Measurements from ENCODE around the gene GRIN2A.

GRIN2A gene

GRCh38 chr16:10037751-10038150 is 144.5 kb downstream of the GRIN2A start:
- no peak overlapping the region for H3K4me3 ChIP-seq (ENCODE audit: extremely low read depth, insufficient read depth, low read length, poor library complexity, severe bottlenecking)
- no peaks in the 10 kb centered on the region for H3K9me3 ChIP-seq (ENCODE audit: control insufficient read depth, low read length)
- peaks cover 4% of the 10 kb centered on the region for H3K4me1 ChIP-seq (ENCODE audit: control insufficient read depth, insufficient read depth, low read length, poor library complexity, severe bottlenecking)
- peak overlapping the region; percentile 37 for H3K27ac ChIP-seq (ENCODE audit: low read depth, low read length, severe bottlenecking)
- WGBS, 2 experiments (ENCODE audit: insufficient coverage in 2 of 2), result 93 to 100% methylated on average over 3 of the region's 4 CpGs
- no peaks in the 10 kb centered on the region for H3K36me3 ChIP-seq (ENCODE audit: control insufficient read depth, insufficient read depth, low read length)

- no peak overlapping the region for H3K27ac ChIP-seq (ENCODE audit: low read depth, low read length, severe bottlenecking)
- no peak overlapping the region for H3K4me3 ChIP-seq (ENCODE audit: extremely low read depth, insufficient read depth, low read length, poor library complexity, severe bottlenecking)
- peaks cover 4% of the 10 kb centered on the region for H3K4me1 ChIP-seq (ENCODE audit: control insufficient read depth, insufficient read depth, low read length, poor library complexity, severe bottlenecking)
- 82 to 95% methylated on average over 6 to 7 of the region's 7 CpGs for WGBS, 2 experiments (ENCODE audit: insufficient coverage in 2 of 2)
- H3K36me3 ChIP-seq (ENCODE audit: control insufficient read depth, insufficient read depth, low read length), result no peaks in the 10 kb centered on the region
- H3K9me3 ChIP-seq (ENCODE audit: control insufficient read depth, low read length), result no peaks in the 10 kb centered on the region
Measured at GRCh38 chr16:10036956-10037355, 145.3 kb downstream of the GRIN2A start.

GRCh38 chr16:10033556-10033955 is 148.7 kb downstream of the GRIN2A start:
- WGBS, 2 experiments (ENCODE audit: insufficient coverage in 2 of 2), result 85 to 92% methylated on average over 5 of the region's 5 CpGs
- Histone ChIP-seq H3K9me3 (ENCODE audit: control insufficient read depth, low read length) (no peaks in the 10 kb centered on the region), H3K36me3 (ENCODE audit: control insufficient read depth, insufficient read depth, low read length) (no peaks in the 10 kb centered on the region), H3K4me1 (ENCODE audit: control insufficient read depth, insufficient read depth, low read length, poor library complexity, severe bottlenecking) (peaks cover 9% of the 10 kb centered on the region), H3K27ac (ENCODE audit: low read depth, low read length, severe bottlenecking) (no peak overlapping the region), H3K4me3 (ENCODE audit: extremely low read depth, insufficient read depth, low read length, poor library complexity, severe bottlenecking) (no peak overlapping the region)

GRCh38 chr16:10031955-10032354 is 150.3 kb downstream of the GRIN2A start:
- H3K4me3 ChIP-seq (ENCODE audit: extremely low read depth, insufficient read depth, low read length, poor library complexity, severe bottlenecking), result no peak overlapping the region
- H3K36me3 ChIP-seq (ENCODE audit: control insufficient read depth, insufficient read depth, low read length), result no peaks in the 10 kb centered on the region
- no peaks in the 10 kb centered on the region for H3K9me3 ChIP-seq (ENCODE audit: control insufficient read depth, low read length)
- no peak overlapping the region for H3K27ac ChIP-seq (ENCODE audit: low read depth, low read length, severe bottlenecking)
- WGBS, 2 experiments (ENCODE audit: insufficient coverage in 2 of 2), result 91 to 100% methylated on average over 2 of the region's 4 CpGs
- peaks cover 5% of the 10 kb centered on the region for H3K4me1 ChIP-seq (ENCODE audit: control insufficient read depth, insufficient read depth, low read length, poor library complexity, severe bottlenecking)

- Histone ChIP-seq H3K9me3 (ENCODE audit: control insufficient read depth, low read length) (no peaks in the 10 kb centered on the region), H3K4me1 (ENCODE audit: control insufficient read depth, insufficient read depth, low read length, poor library complexity, severe bottlenecking) (peaks cover 5% of the 10 kb centered on the region), H3K4me3 (ENCODE audit: extremely low read depth, insufficient read depth, low read length, poor library complexity, severe bottlenecking) (no peak overlapping the region), H3K36me3 (ENCODE audit: control insufficient read depth, insufficient read depth, low read length) (no peaks in the 10 kb centered on the region), H3K27ac (ENCODE audit: low read depth, low read length, severe bottlenecking) (no peak overlapping the region)
- 74 to 81% methylated on average over 7 of the region's 7 CpGs for WGBS, 2 experiments (ENCODE audit: insufficient coverage in 2 of 2)
Measured at GRCh38 chr16:10031473-10031872, 150.8 kb downstream of the GRIN2A start.

DNA sequence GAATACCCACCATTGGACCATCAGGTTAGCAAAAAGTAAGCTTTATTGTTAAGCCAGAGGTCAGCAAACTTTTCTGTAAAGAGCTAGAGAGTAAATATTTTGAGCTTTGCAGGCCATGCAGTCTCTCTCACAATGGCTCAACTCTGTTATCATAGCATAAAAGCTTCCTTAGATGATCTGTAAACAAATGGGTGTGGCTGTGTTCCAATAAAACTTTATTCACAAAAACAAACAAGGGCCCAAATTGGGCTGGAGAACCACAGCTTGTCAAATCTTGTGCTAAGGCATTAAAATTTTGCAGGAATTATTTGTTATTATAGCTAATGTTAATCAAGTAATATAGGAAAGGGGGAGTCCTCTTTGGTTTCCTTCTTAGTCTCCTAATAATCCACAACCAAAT is 153.6 kb downstream of the GRIN2A start:
- H3K36me3 ChIP-seq (ENCODE audit: control insufficient read depth, insufficient read depth, low read length), result no peaks in the 10 kb centered on the region
- H3K27ac ChIP-seq (ENCODE audit: low read depth, low read length, severe bottlenecking), result no peak overlapping the region
- H3K4me1 ChIP-seq (ENCODE audit: control insufficient read depth, insufficient read depth, low read length, poor library complexity, severe bottlenecking), result peaks cover 5% of the 10 kb centered on the region
- H3K9me3 ChIP-seq (ENCODE audit: control insufficient read depth, low read length), result no peaks in the 10 kb centered on the region
- H3K4me3 ChIP-seq (ENCODE audit: extremely low read depth, insufficient read depth, low read length, poor library complexity, severe bottlenecking), result no peak overlapping the region

DNA sequence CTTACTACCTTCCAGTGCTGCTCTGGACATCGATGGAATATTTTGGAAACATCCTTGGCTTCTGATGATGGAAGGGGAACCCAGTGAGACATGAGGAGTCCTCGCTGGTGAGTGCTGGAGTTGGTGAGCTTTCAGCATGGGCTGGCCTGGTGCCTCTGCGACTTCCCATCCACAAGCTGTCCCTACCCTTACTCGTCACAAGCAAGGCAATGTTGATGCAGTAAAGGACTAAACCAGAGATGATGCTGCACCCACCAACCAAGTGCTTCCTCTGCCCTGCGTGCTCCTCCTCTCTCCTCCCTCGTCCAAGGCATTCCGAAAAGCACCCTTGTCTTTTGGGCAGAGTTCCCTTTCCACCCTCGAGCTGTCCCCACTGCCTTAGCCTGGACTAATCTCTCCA is 154.7 kb downstream of the GRIN2A start:
- H3K4me3 ChIP-seq (ENCODE audit: extremely low read depth, insufficient read depth, low read length, poor library complexity, severe bottlenecking), result no peak overlapping the region
- H3K4me1 ChIP-seq (ENCODE audit: control insufficient read depth, insufficient read depth, low read length, poor library complexity, severe bottlenecking), result peaks cover 5% of the 10 kb centered on the region
- no peaks in the 10 kb centered on the region for H3K36me3 ChIP-seq (ENCODE audit: control insufficient read depth, insufficient read depth, low read length)
- no peak overlapping the region for H3K27ac ChIP-seq (ENCODE audit: low read depth, low read length, severe bottlenecking)
- H3K9me3 ChIP-seq (ENCODE audit: control insufficient read depth, low read length), result no peaks in the 10 kb centered on the region
- 92 to 94% methylated on average over 6 of the region's 8 CpGs for WGBS, 2 experiments (ENCODE audit: insufficient coverage in 2 of 2)

DNA sequence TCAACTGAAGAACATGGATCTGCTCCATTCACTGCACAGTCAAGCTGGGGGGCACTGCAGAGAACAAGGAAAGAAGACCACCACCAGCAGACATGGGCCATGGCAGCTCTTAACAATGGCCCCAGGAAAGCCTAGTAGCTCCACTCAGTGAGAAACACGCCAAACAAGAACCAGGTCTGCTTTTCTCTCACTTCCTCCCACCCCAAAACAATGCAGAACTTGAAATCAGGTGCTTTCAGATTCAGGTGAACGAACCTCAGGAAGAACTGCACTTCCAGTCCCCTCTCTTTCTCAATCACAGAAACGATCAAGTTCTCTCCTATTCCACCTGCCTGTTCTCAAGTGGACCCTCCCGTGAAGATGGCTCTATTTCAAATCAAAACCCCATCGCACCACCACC is 155.6 kb downstream of the GRIN2A start:
- no peaks in the 10 kb centered on the region for H3K9me3 ChIP-seq (ENCODE audit: control insufficient read depth, low read length)
- no peak overlapping the region for H3K27ac ChIP-seq (ENCODE audit: low read depth, low read length, severe bottlenecking)
- no peak overlapping the region for H3K4me3 ChIP-seq (ENCODE audit: extremely low read depth, insufficient read depth, low read length, poor library complexity, severe bottlenecking)
- no peaks in the 10 kb centered on the region for H3K36me3 ChIP-seq (ENCODE audit: control insufficient read depth, insufficient read depth, low read length)
- H3K4me1 ChIP-seq (ENCODE audit: control insufficient read depth, insufficient read depth, low read length, poor library complexity, severe bottlenecking), result peaks cover 5% of the 10 kb centered on the region
- 83 to 85% methylated on average over 4 of the region's 5 CpGs for WGBS, 2 experiments (ENCODE audit: insufficient coverage in 2 of 2)

DNA sequence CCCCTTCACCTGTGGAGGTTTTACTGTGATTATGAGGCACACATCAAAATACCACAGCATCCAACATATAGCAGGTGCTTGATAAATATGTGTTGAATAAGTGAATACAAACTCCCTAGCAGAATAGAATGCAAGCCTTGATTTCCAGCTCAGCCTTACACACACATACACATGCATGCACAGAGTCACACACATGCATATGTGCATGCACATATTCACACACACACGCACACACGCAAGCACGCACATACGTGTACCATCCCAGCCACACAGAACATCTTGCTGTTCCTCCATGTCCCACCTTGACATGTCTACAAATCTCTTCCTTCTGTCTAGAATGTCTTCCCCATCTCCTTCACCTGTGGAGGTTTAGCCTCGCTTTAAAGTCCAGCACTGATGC is 160.1 kb downstream of the GRIN2A start:
- Histone ChIP-seq H3K27ac (ENCODE audit: low read depth, low read length, severe bottlenecking) (no peak overlapping the region), H3K36me3 (ENCODE audit: control insufficient read depth, insufficient read depth, low read length) (no peaks in the 10 kb centered on the region), H3K4me1 (ENCODE audit: control insufficient read depth, insufficient read depth, low read length, poor library complexity, severe bottlenecking) (no peaks in the 10 kb centered on the region), H3K9me3 (ENCODE audit: control insufficient read depth, low read length) (no peaks in the 10 kb centered on the region), H3K4me3 (ENCODE audit: extremely low read depth, insufficient read depth, low read length, poor library complexity, severe bottlenecking) (no peak overlapping the region)
- WGBS, 2 experiments (ENCODE audit: insufficient coverage in 2 of 2), result 89 to 94% methylated on average over 5 of the region's 5 CpGs

DNA sequence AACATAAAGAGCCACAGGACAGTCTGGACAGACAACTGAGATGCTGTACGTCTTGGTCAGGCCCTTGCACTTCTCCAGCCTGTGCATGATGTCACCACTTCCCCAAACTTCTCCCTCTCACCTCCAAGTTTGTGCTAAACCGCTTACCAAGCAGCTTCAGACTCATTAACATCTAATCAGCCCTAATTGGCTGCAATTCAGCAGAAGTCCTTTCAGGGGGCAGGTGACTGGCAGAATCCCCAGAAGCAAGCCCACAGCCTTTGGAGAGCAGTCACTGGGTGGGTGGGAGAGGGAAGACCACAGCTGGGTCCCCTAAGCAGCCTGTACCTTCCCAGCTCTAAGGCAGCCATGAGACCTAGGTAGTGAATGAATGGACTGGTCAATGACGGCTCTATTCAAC is 161.4 kb downstream of the GRIN2A start:
- Histone ChIP-seq H3K27ac (ENCODE audit: low read depth, low read length, severe bottlenecking) (no peak overlapping the region), H3K4me1 (ENCODE audit: control insufficient read depth, insufficient read depth, low read length, poor library complexity, severe bottlenecking) (no peaks in the 10 kb centered on the region), H3K36me3 (ENCODE audit: control insufficient read depth, insufficient read depth, low read length) (no peaks in the 10 kb centered on the region), H3K9me3 (ENCODE audit: control insufficient read depth, low read length) (no peaks in the 10 kb centered on the region), H3K4me3 (ENCODE audit: extremely low read depth, insufficient read depth, low read length, poor library complexity, severe bottlenecking) (no peak overlapping the region)
- WGBS, 2 experiments (ENCODE audit: insufficient coverage in 2 of 2), result 60 to 100% methylated on average over 1 to 2 of the region's 3 CpGs

DNA sequence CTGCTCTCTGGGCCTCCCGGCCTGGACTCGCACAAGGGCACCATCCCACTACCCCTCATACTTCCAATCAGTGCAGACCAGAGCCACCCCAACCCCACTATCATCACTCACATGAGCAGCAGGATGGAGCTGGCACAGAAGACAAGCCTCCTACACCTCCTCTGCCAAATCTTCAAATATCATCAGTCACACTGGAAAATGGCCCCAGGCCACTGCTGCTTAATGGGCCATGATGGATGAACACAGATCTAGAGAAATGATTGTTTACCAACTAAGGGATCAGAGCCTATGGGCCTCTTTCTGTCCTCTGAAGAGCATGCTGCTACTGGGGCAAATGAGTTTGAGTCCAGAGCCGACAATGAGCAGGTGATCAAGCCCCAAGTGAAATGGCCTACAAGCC is 165.5 kb downstream of the GRIN2A start:
- H3K4me1 ChIP-seq (ENCODE audit: control insufficient read depth, insufficient read depth, low read length, poor library complexity, severe bottlenecking), result no peaks in the 10 kb centered on the region
- no peak overlapping the region for H3K27ac ChIP-seq (ENCODE audit: low read depth, low read length, severe bottlenecking)
- no peak overlapping the region for H3K4me3 ChIP-seq (ENCODE audit: extremely low read depth, insufficient read depth, low read length, poor library complexity, severe bottlenecking)
- 49 to 67% methylated on average over 2 to 3 of the region's 3 CpGs for WGBS, 2 experiments (ENCODE audit: insufficient coverage in 2 of 2)
- no peaks in the 10 kb centered on the region for H3K36me3 ChIP-seq (ENCODE audit: control insufficient read depth, insufficient read depth, low read length)
- no peaks in the 10 kb centered on the region for H3K9me3 ChIP-seq (ENCODE audit: control insufficient read depth, low read length)

GRCh38 chr16:10015397-10015796 is 166.8 kb downstream of the GRIN2A start:
- Histone ChIP-seq H3K9me3 (ENCODE audit: control insufficient read depth, low read length) (no peaks in the 10 kb centered on the region), H3K4me1 (ENCODE audit: control insufficient read depth, insufficient read depth, low read length, poor library complexity, severe bottlenecking) (no peaks in the 10 kb centered on the region)
- 67 to 93% methylated on average over 1 to 2 of the region's 3 CpGs for WGBS, 2 experiments (ENCODE audit: insufficient coverage in 2 of 2)

More at GRCh38 chr16:10015397-10015796, 166.8 kb downstream of the GRIN2A start:
- H3K4me3 ChIP-seq (ENCODE audit: extremely low read depth, insufficient read depth, low read length, poor library complexity, severe bottlenecking), result no peak overlapping the region
- no peak overlapping the region for H3K27ac ChIP-seq (ENCODE audit: low read depth, low read length, severe bottlenecking)
- no peaks in the 10 kb centered on the region for H3K36me3 ChIP-seq (ENCODE audit: control insufficient read depth, insufficient read depth, low read length)
